SHP77 treated with DMSO at 0.1 percent for 48 hours (cell line): ENCODE results near the gene NBPF10.
"Not testable (repeated sequence)": the region's sequence is repeated elsewhere in the genome, so short reads cannot be mapped to it uniquely, and the experiment has no call there.

ENCODE experiments used
- DNase-seq: peaks from one replicate; lab custom pipeline; 2025; lab: John Stamatoyannopoulos, UW

NBPF10 gene

GRCh38 chr1:146144465-146144864 lies at the start of gene NBPF10:
Gene NBPF10, minus strand, starts transcription at chr1:146144804. Its CDS starts 35 bp downstream, at chr1:146144769.
- DNase-seq, result not testable (repeated sequence)

GRCh38 chr1:146174531-146174930 lies 29.9 kb upstream of the NBPF10 start:
- not testable (repeated sequence) for DNase-seq

GRCh38 chr1:146167740-146168139 lies 23.1 kb upstream of the NBPF10 start:
- not testable (repeated sequence) for DNase-seq

GRCh38 chr1:146167273-146167672 lies 22.7 kb upstream of the NBPF10 start:
- DNase-seq, result not testable (repeated sequence)
